ENCODE measurements around the gene ABCC4.

DNA sequence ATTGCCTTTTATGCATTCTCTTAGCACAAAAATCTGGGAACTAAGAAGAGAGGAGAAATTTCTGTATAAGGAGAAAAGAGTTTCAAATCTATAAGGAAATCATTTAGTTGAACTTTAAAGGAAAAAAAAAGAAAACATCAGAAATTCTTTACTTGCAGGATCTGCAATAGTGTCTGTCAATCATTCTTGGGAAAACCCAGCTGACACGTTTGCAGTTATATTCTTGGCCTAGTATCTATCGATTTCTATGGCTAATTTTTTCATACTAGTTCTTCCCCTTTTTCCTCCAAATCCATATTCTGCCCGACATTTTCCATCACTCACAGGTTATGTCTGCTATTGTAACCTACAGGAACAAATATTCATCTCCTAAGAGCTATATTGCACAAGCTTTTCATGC, 160.7 kb downstream of the ABCC4 start:
- TF ChIP-seq, protein P1, sequence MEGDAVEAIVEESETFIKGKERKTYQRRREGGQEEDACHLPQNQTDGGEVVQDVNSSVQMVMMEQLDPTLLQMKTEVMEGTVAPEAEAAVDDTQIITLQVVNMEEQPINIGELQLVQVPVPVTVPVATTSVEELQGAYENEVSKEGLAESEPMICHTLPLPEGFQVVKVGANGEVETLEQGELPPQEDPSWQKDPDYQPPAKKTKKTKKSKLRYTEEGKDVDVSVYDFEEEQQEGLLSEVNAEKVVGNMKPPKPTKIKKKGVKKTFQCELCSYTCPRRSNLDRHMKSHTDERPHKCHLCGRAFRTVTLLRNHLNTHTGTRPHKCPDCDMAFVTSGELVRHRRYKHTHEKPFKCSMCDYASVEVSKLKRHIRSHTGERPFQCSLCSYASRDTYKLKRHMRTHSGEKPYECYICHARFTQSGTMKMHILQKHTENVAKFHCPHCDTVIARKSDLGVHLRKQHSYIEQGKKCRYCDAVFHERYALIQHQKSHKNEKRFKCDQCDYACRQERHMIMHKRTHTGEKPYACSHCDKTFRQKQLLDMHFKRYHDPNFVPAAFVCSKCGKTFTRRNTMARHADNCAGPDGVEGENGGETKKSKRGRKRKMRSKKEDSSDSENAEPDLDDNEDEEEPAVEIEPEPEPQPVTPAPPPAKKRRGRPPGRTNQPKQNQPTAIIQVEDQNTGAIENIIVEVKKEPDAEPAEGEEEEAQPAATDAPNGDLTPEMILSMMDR (IDR thresholded peaks at IDR 0.05): no peak
- TF ChIP-seq POLR2A (IDR thresholded peaks at IDR 0.05) (no peak), POLR2AphosphoS5 (IDR thresholded peaks at IDR 0.05) (no peak)

Measured in suprapubic skin (tissue), 4 donors.